ENCODE data around the gene MYO7A.

DNA sequence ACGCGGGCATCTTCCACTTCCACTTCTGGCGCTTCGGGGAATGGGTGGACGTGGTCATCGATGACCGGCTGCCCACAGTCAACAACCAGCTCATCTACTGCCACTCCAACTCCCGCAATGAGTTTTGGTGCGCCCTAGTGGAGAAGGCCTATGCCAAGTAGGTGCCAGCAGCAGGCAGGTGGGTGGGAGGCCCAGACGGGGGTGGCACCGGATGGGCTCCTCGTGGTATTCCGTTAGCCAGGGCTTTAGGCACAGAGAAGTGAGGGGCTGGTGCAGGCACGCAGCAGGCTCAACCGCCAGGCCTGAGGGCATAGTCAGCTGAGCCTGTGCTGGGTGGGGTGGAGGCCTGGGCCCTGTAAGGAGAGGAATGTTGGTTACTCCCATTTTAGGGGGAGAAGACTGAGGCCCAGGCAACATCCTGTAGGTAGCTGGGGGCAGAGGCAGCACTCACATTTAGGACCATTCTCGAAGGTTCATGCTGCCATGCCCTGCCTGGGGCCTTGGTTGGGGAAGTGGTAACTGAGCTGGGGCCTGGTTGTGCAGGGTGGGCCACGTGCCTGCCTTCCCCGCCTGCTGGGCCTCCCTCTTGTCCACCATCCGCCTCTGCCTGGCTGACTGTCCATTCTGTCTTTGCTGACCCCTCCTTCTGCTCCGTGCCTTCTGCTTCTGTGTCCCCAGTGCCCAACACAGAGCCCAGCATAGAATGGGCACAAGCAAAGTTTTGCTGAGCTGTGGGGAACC is 15.2 kb upstream of the MYO7A start:
- TF ChIP-seq, protein P1, sequence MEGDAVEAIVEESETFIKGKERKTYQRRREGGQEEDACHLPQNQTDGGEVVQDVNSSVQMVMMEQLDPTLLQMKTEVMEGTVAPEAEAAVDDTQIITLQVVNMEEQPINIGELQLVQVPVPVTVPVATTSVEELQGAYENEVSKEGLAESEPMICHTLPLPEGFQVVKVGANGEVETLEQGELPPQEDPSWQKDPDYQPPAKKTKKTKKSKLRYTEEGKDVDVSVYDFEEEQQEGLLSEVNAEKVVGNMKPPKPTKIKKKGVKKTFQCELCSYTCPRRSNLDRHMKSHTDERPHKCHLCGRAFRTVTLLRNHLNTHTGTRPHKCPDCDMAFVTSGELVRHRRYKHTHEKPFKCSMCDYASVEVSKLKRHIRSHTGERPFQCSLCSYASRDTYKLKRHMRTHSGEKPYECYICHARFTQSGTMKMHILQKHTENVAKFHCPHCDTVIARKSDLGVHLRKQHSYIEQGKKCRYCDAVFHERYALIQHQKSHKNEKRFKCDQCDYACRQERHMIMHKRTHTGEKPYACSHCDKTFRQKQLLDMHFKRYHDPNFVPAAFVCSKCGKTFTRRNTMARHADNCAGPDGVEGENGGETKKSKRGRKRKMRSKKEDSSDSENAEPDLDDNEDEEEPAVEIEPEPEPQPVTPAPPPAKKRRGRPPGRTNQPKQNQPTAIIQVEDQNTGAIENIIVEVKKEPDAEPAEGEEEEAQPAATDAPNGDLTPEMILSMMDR (IDR thresholded peaks at IDR 0.05) = no peak
- TF ChIP-seq TP53 (CRISPR knock-in tag; IDR thresholded peaks at IDR 0.05) (no peak), CREM (CRISPR knock-in tag; IDR thresholded peaks at IDR 0.05) (no peak), MAX (CRISPR knock-in tag; IDR thresholded peaks at IDR 0.05) (no peak), FOXP1 (CRISPR knock-in tag; IDR thresholded peaks at IDR 0.05; ENCODE audit: borderline replicate concordance) (no peak)
- TF ChIP-seq, protein P2, sequence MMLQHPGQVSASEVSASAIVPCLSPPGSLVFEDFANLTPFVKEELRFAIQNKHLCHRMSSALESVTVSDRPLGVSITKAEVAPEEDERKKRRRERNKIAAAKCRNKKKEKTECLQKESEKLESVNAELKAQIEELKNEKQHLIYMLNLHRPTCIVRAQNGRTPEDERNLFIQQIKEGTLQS (CRISPR knock-in tag; conservative IDR thresholded peaks at IDR 0.05) = no peak
- TF ChIP-seq, protein P3, sequence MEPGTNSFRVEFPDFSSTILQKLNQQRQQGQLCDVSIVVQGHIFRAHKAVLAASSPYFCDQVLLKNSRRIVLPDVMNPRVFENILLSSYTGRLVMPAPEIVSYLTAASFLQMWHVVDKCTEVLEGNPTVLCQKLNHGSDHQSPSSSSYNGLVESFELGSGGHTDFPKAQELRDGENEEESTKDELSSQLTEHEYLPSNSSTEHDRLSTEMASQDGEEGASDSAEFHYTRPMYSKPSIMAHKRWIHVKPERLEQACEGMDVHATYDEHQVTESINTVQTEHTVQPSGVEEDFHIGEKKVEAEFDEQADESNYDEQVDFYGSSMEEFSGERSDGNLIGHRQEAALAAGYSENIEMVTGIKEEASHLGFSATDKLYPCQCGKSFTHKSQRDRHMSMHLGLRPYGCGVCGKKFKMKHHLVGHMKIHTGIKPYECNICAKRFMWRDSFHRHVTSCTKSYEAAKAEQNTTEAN (CRISPR knock-in tag; IDR thresholded peaks at IDR 0.05) = no peak
- TF ChIP-seq, protein P4, sequence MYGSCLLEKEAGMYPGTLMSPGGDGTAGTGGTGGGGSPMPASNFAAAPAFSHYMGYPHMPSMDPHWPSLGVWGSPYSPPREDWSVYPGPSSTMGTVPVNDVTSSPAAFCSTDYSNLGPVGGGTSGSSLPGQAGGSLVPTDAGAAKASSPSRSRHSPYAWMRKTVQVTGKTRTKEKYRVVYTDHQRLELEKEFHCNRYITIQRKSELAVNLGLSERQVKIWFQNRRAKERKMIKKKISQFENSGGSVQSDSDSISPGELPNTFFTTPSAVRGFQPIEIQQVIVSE (CRISPR knock-in tag; IDR thresholded peaks at IDR 0.05; ENCODE audit: borderline replicate concordance) = no peak
